Stimulated activated CD8-positive, alpha-beta memory T cell treated with anti-CD3 and anti-CD28 coated beads, Interleukin-7, amount 100 ng/mL, for 4 hours (primary cell): ENCODE results near the gene ARTN.

Source experiments
- DNase-seq, 2 donors: peaks; one replicate each; pipeline ENCODE4 v3.0.0-alpha.2; 2020; ENCODE audit warnings: low read depth in 2 of 2

ARTN gene, protein sequence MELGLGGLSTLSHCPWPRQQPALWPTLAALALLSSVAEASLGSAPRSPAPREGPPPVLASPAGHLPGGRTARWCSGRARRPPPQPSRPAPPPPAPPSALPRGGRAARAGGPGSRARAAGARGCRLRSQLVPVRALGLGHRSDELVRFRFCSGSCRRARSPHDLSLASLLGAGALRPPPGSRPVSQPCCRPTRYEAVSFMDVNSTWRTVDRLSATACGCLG

DNA sequence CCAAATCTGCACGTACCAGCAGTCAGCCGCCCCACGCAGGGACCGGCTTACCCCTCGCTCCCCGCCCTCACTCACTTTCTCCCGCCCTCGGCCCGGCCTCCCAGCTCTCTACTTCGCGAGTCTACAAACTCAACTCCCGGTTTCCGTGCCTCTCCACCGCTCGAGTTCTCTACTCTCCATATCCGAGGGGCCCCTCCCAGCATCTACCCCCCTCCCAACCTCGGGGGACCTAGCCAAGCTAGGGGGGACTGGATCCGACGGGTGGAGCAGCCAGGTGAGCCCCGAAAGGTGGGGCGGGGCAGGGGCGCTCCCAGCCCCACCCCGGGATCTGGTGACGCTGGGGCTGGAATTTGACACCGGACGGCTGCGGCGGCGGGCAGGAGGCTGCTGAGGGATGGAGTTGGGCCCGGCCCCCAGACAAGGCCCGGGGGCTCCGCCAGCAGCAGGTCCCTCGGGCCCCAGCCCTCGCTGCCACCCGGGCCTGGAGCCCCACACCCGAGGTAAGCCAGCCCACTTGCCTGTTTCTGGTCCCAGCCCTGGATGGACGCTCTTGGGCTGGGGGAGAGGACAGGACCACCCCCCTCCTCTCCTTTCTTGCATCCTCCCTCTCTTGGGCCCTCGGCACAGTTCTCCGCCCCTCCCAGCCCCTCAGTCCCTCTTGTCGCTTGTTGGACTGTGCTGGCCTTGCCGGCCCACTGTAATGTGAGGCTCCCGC is at the start of gene ARTN:
ARTN (plus strand) TSS at position 416 of the 715 bp plus-strand sequence. CDS start 1,856 bp downstream, outside the sequence.
- no peak for DNase-seq

GRCh38 chr1:43885279-43885801 is 48.3 kb upstream of the ARTN start:
- no peak for DNase-seq

GRCh38 chr1:43887748-43888147 is 45.9 kb upstream of the ARTN start:
- DNase-seq = no peak

DNA sequence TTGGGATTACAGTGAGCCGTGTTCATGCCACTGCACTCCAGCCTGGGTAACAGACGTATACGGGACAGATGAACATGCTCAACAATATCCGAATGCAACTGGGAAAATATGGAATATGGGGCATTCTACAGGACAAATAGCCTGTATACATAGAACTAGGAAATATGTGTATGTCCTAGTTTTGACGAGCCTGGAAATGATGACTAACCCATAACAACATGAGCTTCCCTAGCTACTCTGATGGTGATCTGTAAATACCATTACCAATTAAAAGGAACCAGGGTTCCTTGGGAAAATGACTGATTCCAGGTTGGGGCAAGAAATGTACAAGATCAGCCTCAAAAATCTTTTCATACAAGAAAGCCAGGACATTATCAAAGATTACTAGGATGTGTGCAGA is 42.8 kb upstream of the ARTN start:
- DNase-seq = no peak

GRCh38 chr1:43893006-43893405 is 40.6 kb upstream of the ARTN start:
- DNase-seq = no peak

GRCh38 chr1:43898981-43899380 is 34.6 kb upstream of the ARTN start:
- no peak for DNase-seq

- no peak for DNase-seq
Measured at GRCh38 chr1:43900386-43900785, 33.2 kb upstream of the ARTN start.

GRCh38 chr1:43901196-43901961 is 32.2 kb upstream of the ARTN start:
- no peak for DNase-seq

DNA sequence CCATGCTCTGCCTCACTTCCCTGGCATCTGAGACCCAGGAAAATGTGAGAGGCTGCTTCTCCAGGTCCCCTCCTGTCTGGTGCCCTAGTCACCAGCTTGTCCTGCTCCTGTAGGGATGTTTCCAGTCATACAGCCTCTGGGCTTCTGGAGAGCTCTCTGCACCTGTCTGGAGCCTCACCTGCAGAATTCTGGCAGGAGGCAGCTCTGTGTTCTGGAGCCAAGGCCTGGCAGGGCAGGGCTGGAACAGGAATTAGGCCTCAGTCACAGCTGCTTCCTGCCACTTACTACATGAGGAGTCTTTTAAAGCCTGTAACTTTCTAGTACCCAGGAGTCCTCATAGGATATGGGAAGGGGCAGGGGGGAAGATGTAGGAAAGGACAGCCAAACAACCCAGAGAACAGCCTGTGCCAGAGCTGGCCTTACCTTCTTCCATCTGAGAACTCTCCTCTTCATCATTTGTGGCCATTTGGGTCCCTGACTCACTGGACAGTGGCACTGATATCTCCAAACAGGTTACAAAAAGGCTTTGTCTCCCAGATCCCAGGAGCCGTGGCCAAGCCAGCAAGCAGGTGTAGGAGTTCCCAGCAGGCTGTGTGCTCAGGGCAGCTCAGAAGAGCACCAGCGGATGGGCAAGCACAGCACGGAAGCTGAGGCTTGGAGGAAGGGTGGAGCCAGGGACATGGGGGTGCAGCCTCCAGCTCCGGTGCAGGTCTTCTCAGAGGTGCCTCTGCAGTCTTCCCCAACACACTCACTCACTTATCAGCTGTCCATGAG is 31.4 kb upstream of the ARTN start:
- no peak for DNase-seq

GRCh38 chr1:43904660-43905551 is 28.7 kb upstream of the ARTN start:
- DNase-seq = no peak

DNA sequence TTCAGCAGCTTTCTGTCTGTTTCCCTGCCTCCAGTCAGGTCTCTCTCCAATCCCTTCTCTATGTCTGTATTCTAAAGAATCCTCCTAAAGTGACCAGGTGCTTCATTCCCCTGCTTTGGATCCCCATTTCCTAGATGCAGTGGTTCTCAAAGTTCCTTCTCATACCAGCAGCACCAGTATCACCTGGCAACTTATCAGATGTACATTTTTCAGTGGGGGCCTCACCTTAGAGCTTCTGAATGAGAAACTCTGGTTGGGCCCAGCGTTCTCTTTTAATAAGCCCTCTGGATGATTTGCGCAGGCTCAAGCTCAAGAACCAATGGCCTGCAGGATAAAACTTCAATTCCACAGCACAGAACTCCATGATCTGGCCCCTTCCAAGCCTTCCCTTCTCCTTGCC is 25.4 kb upstream of the ARTN start:
- no peak for DNase-seq

DNA sequence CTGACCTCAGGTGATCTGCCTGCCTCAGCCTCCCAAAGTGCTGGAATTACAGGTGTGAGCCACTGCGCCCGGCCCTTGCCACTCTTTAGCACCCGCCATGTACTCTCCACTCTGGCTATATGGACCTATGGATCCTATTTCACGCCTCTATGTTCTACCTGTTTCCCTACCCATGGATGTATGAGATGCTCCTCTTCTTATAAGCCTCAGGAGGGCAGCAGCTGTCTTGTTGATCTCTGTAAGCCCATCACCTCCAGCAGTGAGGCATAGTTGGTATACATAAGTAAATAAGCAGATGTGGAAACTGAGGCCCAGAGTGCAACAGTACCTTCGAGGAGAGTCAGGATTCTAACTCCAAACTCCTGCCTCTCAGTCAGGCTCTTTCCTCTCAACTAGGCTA is 24.7 kb upstream of the ARTN start:
- DNase-seq = no peak

- DNase-seq = no peak
Measured at GRCh38 chr1:43910343-43910742, 23.3 kb upstream of the ARTN start.

DNA sequence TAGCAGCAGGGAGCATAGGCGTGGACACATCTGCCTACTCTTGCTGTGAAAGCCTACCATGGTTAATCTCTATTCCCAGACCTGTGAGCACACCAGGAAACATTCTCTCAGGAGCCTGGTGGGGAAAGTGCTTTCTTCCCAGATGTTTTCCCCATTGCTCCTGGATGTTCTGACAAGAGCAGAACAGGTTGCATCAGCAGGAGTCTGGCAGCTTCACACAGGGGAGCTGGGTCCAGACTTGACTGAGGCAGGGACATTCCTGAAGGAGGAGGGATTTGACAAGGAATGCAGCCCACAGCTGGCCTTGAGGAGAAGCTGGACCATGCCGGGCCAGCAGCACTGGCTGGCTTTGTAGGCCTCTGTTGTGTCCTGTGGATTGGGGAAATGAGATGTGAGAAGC is 21.0 kb upstream of the ARTN start:
- DNase-seq = no peak

DNA sequence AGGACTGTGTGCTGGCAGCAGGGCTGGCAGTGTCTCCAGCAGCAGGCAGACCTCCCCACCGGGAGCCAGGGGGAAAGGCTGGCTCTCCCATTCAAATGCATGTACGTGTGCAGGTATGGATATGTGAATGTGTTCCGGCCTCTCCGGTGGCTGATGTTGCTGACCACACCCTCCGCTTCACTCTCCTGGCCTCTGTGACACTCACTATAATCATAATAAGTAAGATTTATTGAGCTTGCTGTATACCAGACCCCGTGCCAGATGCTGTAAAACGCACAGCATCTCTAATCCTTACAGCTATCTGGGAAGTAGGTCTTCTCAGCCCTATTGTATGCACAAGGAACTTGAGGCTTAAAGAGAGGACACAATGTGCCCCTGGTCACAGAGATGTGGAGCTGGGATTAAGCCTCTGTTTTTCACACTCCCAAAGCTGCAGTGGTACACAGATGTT is 20.5 kb upstream of the ARTN start:
- DNase-seq = no peak

DNA sequence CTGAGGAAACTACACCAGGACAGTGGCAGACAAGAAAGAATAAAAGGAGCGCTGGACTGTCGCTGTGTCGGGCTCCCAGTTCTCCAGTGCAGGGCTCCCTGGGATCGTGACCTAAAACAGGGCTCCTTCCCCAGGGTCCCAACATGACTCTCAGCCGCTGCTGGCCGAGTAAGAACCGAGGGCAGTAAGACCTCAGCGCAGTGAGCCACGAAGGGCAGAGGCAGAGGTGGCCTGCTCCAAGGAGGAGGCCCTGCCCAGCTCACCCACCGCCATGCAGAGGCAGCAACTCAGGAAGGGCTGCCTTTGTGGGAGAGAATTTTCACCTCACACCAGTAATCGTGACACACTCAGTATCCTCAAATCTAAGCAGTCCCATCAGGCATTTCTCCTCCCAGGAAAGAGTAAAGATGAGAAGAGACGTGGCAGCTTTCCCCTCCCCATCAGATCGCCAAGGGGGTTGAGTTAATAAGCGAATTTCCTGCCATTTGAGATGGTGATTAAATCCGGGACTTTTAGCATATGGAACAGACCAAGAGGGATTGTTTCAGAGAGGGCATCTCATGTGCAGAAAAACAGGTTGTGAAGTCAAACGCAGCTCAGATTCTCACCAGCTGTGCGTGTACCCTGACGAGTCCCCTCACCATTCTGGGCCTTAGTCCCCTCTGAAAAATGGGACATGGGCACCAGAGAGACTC is 19.8 kb upstream of the ARTN start:
- no peak for DNase-seq

DNA sequence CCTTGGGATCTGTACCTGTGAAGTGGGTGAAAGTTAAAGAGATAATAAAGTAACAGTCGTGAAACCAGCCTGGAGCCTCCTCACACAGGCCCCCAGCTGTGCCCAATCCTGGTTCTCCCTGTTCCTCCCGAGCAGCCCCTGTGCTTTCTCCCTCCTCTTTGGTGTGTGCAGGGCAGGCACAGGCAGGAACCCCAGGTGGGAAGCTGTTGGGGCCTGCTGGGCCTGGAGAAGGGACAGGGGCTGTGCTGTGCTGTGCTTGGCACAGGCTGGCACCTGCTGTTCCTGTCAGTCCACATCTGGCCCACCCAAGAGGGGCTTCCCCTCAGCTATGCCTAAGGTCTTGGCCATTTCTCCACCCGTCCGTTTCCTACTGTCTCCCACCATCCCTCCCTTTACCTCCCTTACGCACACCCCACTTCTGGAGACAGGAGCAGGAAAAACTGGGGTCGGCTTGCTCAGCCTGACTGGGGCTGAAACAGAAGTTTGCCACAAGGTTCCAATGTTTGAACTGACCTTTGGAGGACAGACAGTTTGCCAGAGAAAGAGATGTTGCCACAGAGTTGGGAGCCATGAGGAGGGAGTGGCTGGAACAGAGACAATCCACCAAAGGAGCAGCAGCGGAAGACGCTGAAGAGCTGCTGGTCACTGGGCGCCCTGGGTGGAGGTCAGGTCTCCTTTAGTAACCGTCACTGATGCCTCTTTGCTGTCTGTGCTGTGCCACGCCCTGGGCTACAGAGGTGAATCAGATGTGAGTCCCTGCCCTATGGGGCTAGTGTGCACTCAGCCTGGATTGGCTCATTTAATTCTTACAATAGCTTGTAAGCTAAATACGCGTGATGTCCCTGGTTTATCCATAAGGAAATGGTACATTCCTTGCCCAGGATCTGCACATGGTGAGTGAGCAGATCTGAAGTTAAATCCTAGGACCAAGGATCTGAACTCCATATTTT is 18.8 kb upstream of the ARTN start:
- no peak for DNase-seq

GRCh38 chr1:43919906-43920305 is 13.7 kb upstream of the ARTN start:
- no peak for DNase-seq

DNA sequence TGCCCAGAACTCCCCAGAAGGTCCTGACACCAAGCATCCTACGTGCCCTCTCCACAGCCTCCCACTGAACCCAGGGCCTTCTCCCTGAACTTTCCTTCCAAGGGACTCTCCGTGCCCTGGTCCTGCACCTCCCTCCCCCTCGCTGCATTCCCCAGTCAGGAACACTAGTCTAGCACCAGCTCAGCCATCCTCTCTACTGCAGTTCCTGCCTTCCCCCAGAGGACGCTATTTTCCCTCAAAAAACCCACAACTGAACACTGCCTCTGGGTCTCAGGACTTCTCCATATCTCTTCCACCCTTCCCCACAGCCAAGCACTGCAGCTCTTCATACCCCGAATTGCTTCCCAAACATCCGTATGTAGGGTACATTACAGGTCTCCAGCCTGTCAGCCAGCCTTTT is 12.6 kb upstream of the ARTN start:
- DNase-seq = no peak
